ENCODE data around the gene SNX32.

DNA sequence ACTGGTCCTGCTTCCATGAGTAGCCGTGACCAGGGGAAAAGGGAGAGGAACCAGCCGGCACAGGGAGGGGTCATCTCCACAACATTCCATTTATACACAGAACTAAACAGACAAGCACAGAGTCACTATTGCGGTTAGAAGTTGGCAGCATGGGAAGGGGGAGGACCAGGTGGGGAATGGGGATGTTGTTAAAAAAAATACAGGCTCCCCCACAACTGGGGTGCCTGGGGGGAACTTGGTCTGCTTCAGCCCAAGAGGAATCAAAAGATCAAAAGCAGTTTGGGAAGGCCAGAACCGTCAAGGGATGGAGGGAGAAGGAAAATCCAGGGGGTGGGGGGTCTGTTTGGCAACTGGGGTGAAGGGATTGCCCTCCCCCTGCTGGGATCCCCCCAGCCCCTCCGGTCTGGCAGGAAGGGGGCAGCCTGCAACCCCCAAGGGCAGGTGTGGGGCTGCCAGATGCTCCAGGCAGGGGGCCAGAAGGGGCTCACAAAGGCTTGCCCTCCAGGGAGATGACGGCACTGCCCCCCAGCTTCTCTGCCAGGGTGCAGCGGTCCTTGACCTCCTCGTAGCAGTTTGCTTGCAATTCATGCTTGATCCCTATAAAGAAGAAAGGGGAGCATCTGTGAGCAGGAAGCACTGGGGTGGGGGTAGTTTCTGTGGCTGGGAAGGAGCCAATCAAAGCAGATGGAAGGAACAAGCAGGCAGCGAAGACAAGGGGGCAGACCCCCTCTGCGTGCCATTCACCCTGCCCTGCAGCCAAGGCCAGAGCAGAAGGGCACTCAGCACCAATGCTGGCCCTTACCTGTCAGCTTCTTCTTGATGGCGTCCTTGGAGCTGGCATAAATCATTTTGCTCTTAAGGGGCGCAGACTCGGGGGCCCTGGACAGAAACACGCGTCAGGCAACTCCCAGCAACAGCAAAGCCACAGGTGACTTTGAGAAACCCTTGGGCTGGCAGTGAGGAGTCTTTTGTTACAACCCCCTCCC lies 21.4 kb downstream of the SNX32 start:
- TF ChIP-seq, protein P1, sequence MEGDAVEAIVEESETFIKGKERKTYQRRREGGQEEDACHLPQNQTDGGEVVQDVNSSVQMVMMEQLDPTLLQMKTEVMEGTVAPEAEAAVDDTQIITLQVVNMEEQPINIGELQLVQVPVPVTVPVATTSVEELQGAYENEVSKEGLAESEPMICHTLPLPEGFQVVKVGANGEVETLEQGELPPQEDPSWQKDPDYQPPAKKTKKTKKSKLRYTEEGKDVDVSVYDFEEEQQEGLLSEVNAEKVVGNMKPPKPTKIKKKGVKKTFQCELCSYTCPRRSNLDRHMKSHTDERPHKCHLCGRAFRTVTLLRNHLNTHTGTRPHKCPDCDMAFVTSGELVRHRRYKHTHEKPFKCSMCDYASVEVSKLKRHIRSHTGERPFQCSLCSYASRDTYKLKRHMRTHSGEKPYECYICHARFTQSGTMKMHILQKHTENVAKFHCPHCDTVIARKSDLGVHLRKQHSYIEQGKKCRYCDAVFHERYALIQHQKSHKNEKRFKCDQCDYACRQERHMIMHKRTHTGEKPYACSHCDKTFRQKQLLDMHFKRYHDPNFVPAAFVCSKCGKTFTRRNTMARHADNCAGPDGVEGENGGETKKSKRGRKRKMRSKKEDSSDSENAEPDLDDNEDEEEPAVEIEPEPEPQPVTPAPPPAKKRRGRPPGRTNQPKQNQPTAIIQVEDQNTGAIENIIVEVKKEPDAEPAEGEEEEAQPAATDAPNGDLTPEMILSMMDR (IDR thresholded peaks at IDR 0.05), result no peak
- TF ChIP-seq POLR2A (IDR thresholded peaks at IDR 0.05), result no peak
